Neural progenitor cell (in vitro differentiated cells): Measurements from ENCODE around the gene EIF4E. TPM values are rescaled to one million over a fixed set of nuclear protein-coding genes. Genes with fewer than 3 reads are reported as not detected.

Experiments used
- DNase-seq: peaks from one replicate; pipeline ENCODE4 v3.0.0-alpha.2; 2016; ENCODE audit warnings: low spot score
- H2AFZ ChIP-seq: fragments of 200-600 bp; sonication (generic); replicated peaks from 2 replicates; pipeline ENCODE4 v1.6.1; 2016; ENCODE audit warnings: antibody characterized with exemption
- H3F3A ChIP-seq: fragments of 200-600 bp; sonication (generic); 2 replicates; pipeline ENCODE4 v1.6.1; 2016; ENCODE audit warnings: antibody characterized with exemption, low read depth
- H3K27ac ChIP-seq: fragments of 200-600 bp; sonication (generic); 2 replicates; pipeline ENCODE4 v1.5.1; 2016; ENCODE audit warnings: mild to moderate bottlenecking
- H3K27me3 ChIP-seq: fragments of 200-600 bp; sonication (generic); 2 replicates; pipeline ENCODE4 v1.6.1; 2016; ENCODE audit warnings: mild to moderate bottlenecking, moderate library complexity
- H3K36me3 ChIP-seq: fragments of 200-600 bp; sonication (generic); 2 replicates; pipeline ENCODE4 v1.5.1; 2016
- H3K4me1 ChIP-seq: fragments of 200-600 bp; sonication (generic); 2 replicates; pipeline ENCODE4 v1.6.1; 2016; ENCODE audit warnings: mixed run types
- H3K4me2 ChIP-seq: fragments of 200-600 bp; sonication (generic); 2 replicates; pipeline ENCODE4 v1.6.1; 2016
- H3K4me3 ChIP-seq: fragments of 200-600 bp; sonication (generic); 2 replicates; pipeline ENCODE4 v1.5.1; 2016
- H3K79me2 ChIP-seq: fragments of 200-600 bp; sonication (generic); 2 replicates; pipeline ENCODE4 v1.6.1; 2016; ENCODE audit warnings: low read depth
- H3K9ac ChIP-seq: fragments of 200-600 bp; sonication (generic); 2 replicates; pipeline ENCODE4 v1.6.1; 2016
- H3K9me3 ChIP-seq: fragments of 200-600 bp; sonication (generic); 2 replicates; pipeline ENCODE4 v1.5.1; 2016; ENCODE audit warnings: low read depth
- H4K20me1 ChIP-seq: fragments of 200-600 bp; sonication (generic); 2 replicates; pipeline ENCODE4 v1.6.1; 2016; ENCODE audit warnings: low read depth
- H3K27ac Mint-ChIP-seq: 3 replicates; pipeline ENCODE4 v1.8.0; 2021; ENCODE audit warnings: mixed read lengths
- H3K27me3 Mint-ChIP-seq: 2 replicates; pipeline ENCODE4 v1.8.0; 2022; ENCODE audit warnings: low read depth, mild to moderate bottlenecking, inconsistent platforms, moderate library complexity, mixed read lengths; ENCODE audit not compliant: insufficient read depth
- H3K36me3 Mint-ChIP-seq: 3 replicates; pipeline ENCODE4 v1.8.0; 2021; ENCODE audit warnings: mixed read lengths
- H3K4me1 Mint-ChIP-seq: 3 replicates; pipeline ENCODE4 v1.8.0; 2021; ENCODE audit warnings: mixed read lengths
- H3K4me3 Mint-ChIP-seq: 3 replicates; pipeline ENCODE4 v1.8.0; 2021; ENCODE audit warnings: mild to moderate bottlenecking, moderate library complexity, mixed read lengths
- H3K9me3 Mint-ChIP-seq: 3 replicates; pipeline ENCODE4 v1.8.0; 2020; ENCODE audit warnings: mixed read lengths
- EZH2 ChIP-seq: fragments of 200-600 bp; sonication (generic); IDR thresholded peaks from 2 replicates; pipeline ENCODE4 v1.6.1; 2017; ENCODE audit warnings: antibody characterized with exemption, mild to moderate bottlenecking, moderate library complexity
- EZH2phosphoT487 ChIP-seq: fragments of 200-600 bp; sonication (generic); IDR thresholded peaks from 2 replicates; pipeline ENCODE4 v1.6.1; 2017; ENCODE audit warnings: antibody characterized with exemption
- total RNA-seq: library from RNA; depleted of rRNA; stranded (reverse); fragments of >200 nt; gene quantifications from 2 replicates; pipeline ENCODE4 v1.2.3, GENCODE V29; 2015; ENCODE audit warnings: low replicate concordance
- TF ChIP-seq, protein P1 (sequence below): fragments of 200-600 bp; sonication (generic); IDR thresholded peaks from 2 replicates; pipeline ENCODE4 v1.5.1; 2017; ENCODE audit warnings: antibody characterized with exemption, mild to moderate bottlenecking

EIF4E gene
- total RNA-seq, 1 donor from 2014 or later = 340 TPM

DNA sequence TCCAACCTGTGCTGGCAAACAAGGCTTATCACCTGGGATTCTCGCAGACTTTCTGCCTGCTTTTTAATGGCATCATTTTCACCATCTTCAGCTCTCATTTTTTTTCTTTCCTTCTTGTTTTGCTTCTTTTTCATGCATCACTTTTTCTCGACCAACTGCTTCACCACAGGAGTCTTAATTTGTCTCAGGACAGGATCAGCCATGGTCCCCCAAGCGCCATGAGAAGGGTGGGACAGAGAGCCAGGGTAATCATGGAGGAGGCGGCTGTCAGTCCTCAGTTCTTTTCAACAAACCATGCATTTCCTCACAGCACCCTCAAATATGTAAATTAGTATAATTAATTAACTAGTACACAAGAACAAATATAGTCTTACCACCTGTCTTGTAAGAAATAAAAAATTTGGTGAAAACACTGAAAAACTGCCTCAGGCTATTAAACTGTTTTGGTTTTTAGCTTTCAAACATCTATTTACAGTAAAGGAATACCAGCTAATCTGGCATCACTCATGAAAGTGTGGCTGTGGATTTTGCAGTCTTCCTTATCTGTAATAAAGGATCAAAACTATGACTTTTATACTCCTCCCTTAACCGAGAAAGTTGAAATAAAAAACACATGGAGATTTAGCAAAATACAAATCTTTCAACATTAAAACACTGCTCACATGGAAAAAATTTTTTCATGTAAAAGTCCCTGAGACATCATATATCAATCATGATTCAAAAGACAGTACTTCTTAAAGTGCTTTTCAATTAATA lies 19.1 kb downstream of the EIF4E start:
- Histone ChIP-seq H3F3A (no peaks in the 10 kb centered on the region), H3K27me3 (no peaks in the 10 kb centered on the region), H2AFZ (no peak overlapping the region), H3K4me1 (peaks cover 7% of the 10 kb centered on the region), H3K79me2 (peaks cover 100% of the 10 kb centered on the region), H3K4me2 (no peak overlapping the region), H3K9me3 (no peaks in the 10 kb centered on the region), H3K36me3 (no peaks in the 10 kb centered on the region), H4K20me1 (peaks cover 95% of the 10 kb centered on the region), H3K9ac (no peak overlapping the region), H3K4me3 (no peak overlapping the region), H3K27ac (no peak overlapping the region)
- peaks cover 3% of the 10 kb centered on the region for H3K4me1 Mint-ChIP-seq
- peaks cover 54% of the 10 kb centered on the region for H3K36me3 Mint-ChIP-seq
- no peaks in the 10 kb centered on the region for H3K27me3 Mint-ChIP-seq
- TF ChIP-seq, protein P1, sequence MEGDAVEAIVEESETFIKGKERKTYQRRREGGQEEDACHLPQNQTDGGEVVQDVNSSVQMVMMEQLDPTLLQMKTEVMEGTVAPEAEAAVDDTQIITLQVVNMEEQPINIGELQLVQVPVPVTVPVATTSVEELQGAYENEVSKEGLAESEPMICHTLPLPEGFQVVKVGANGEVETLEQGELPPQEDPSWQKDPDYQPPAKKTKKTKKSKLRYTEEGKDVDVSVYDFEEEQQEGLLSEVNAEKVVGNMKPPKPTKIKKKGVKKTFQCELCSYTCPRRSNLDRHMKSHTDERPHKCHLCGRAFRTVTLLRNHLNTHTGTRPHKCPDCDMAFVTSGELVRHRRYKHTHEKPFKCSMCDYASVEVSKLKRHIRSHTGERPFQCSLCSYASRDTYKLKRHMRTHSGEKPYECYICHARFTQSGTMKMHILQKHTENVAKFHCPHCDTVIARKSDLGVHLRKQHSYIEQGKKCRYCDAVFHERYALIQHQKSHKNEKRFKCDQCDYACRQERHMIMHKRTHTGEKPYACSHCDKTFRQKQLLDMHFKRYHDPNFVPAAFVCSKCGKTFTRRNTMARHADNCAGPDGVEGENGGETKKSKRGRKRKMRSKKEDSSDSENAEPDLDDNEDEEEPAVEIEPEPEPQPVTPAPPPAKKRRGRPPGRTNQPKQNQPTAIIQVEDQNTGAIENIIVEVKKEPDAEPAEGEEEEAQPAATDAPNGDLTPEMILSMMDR = no peak
- TF ChIP-seq EZH2 (no peak), EZH2phosphoT487 (no peak)
- peak overlapping the region; percentile 4 for H3K4me3 Mint-ChIP-seq
- no peak for DNase-seq
- no peak overlapping the region for H3K27ac Mint-ChIP-seq
- peaks cover 46% of the 10 kb centered on the region for H3K9me3 Mint-ChIP-seq

DNA sequence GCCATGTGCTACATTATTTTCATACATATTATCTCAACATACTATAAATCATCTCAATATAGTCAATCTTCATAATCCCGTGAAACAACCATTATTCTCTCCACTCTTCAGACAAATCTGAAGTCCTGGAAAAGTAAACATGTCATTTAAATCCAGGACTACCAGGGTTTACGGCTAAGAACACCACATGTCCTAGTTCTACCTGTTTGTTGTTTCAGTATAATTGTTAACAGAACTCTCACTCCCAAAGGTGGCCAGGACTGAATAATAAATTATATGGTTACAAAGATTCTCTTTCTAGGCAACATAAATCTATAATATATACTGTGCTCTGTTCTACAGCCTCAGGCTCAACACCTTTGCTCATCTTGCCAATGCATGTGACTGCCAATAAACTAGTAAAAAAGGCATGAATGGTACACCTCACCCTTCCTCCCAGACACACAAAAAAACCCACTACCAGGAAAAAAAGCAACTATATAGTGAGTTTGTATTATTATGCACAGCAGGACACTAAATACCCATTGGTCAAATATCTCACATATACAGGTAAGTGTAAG lies 20.1 kb downstream of the EIF4E start:
- H3K36me3 Mint-ChIP-seq = peaks cover 52% of the 10 kb centered on the region
- H3K27ac ChIP-seq = no peak overlapping the region
- TF ChIP-seq, protein P1 = no peak
- TF ChIP-seq EZH2phosphoT487 = no peak
- no peak for TF ChIP-seq EZH2
- H3K27me3 Mint-ChIP-seq = no peaks in the 10 kb centered on the region
- H3K9me3 Mint-ChIP-seq = peaks cover 41% of the 10 kb centered on the region
- peaks cover 7% of the 10 kb centered on the region for H3K4me1 ChIP-seq
- no peak for DNase-seq
- no peak overlapping the region for H2AFZ ChIP-seq
- H4K20me1 ChIP-seq = peaks cover 98% of the 10 kb centered on the region
- no peak overlapping the region for H3K9ac ChIP-seq
- no peak overlapping the region for H3K4me3 Mint-ChIP-seq
- H3K36me3 ChIP-seq = no peaks in the 10 kb centered on the region
- no peak overlapping the region for H3K27ac Mint-ChIP-seq
- peaks cover 3% of the 10 kb centered on the region for H3K4me1 Mint-ChIP-seq
- no peaks in the 10 kb centered on the region for H3K9me3 ChIP-seq
- H3K79me2 ChIP-seq = peaks cover 100% of the 10 kb centered on the region
- H3K4me3 ChIP-seq = no peak overlapping the region
- H3F3A ChIP-seq = no peaks in the 10 kb centered on the region
- no peaks in the 10 kb centered on the region for H3K27me3 ChIP-seq
- H3K4me2 ChIP-seq = no peak overlapping the region

DNA sequence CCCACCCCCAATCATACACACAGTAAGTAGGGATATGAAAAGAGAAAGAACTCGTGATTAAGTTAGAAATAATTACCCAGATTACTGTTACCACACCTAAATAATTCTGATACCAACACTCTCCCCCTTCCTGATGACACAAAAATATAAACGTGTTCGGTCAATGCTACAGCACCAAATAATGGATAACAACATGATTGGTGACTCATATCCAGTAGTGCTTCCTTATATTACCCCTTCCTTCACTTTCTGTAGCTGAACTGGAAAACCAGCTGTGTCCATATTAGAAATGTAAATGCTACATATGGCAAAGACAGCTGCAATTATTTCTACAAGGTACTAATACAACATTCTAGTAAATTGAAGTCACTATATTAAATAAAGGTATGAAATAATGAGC lies 20.8 kb downstream of the EIF4E start:
- H3K36me3 Mint-ChIP-seq = peaks cover 52% of the 10 kb centered on the region
- Histone ChIP-seq H3K36me3 (no peaks in the 10 kb centered on the region), H3K27me3 (no peaks in the 10 kb centered on the region), H2AFZ (no peak overlapping the region), H3K4me1 (peaks cover 7% of the 10 kb centered on the region), H4K20me1 (peaks cover 98% of the 10 kb centered on the region), H3K9me3 (no peaks in the 10 kb centered on the region), H3K27ac (no peak overlapping the region), H3K4me2 (no peak overlapping the region), H3F3A (no peaks in the 10 kb centered on the region), H3K9ac (no peak overlapping the region), H3K4me3 (no peak overlapping the region), H3K79me2 (peaks cover 100% of the 10 kb centered on the region)
- TF ChIP-seq EZH2phosphoT487 = no peak
- no peak for TF ChIP-seq EZH2
- TF ChIP-seq, protein P1 = no peak
- DNase-seq = no peak
- peaks cover 3% of the 10 kb centered on the region for H3K4me1 Mint-ChIP-seq
- H3K27ac Mint-ChIP-seq = no peak overlapping the region
- peaks cover 38% of the 10 kb centered on the region for H3K9me3 Mint-ChIP-seq
- no peaks in the 10 kb centered on the region for H3K27me3 Mint-ChIP-seq
- no peak overlapping the region for H3K4me3 Mint-ChIP-seq
